HL-60 (cell line): Measurements from ENCODE around the gene MMP24.

Experiments
- POLR2AphosphoS5 ChIP-seq: IDR thresholded peaks from 2 replicates; pipeline ENCODE4 v1.6.1; 2012; ENCODE audit warnings: low read depth
- TF ChIP-seq, protein P1 (sequence below): IDR thresholded peaks from one replicate; pipeline ENCODE4 v1.5.1; 2011; ENCODE audit warnings: low read length, control low read depth, inconsistent platforms; ENCODE audit not compliant: insufficient read depth

DNA sequence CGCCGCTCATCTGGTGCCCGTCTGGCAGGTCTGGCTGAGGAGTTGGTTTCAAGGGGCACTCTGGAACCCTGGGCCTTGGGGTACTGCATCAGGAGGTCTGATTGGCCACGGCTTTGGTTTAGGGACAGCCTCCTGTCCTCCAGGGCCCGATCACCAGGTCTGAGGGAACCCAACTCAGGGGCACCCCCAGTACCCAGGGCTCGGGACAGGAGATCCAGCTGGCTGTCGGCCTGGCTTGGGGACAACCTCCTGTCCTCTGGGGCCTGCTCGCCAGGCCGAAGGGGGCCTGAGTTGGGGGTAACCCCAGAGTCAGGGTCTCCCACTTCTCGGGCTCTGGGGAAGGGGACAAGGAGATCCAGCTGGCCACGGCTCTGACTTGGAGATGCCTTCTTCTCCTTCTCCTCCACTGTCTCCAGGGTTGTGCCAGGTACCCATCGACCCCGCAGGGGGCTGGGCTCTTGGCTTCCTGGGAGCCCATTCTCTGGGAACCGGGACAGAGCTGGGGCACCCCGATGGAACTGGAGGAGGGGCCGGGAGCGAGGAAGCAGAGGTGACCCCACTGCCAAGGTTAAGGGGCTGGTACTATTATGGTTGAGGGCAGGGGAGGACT is 60.5 kb downstream of the MMP24 start:
- TF ChIP-seq POLR2AphosphoS5 = no peak
- TF ChIP-seq, protein P1, sequence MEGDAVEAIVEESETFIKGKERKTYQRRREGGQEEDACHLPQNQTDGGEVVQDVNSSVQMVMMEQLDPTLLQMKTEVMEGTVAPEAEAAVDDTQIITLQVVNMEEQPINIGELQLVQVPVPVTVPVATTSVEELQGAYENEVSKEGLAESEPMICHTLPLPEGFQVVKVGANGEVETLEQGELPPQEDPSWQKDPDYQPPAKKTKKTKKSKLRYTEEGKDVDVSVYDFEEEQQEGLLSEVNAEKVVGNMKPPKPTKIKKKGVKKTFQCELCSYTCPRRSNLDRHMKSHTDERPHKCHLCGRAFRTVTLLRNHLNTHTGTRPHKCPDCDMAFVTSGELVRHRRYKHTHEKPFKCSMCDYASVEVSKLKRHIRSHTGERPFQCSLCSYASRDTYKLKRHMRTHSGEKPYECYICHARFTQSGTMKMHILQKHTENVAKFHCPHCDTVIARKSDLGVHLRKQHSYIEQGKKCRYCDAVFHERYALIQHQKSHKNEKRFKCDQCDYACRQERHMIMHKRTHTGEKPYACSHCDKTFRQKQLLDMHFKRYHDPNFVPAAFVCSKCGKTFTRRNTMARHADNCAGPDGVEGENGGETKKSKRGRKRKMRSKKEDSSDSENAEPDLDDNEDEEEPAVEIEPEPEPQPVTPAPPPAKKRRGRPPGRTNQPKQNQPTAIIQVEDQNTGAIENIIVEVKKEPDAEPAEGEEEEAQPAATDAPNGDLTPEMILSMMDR = no peak
